NB4 (cell line): ENCODE measurements around the gene PRMT7.

Source experiments
- DNase-seq: peaks from one replicate; pipeline ENCODE4 v3.0.0; 2010; ENCODE audit warnings: low read depth
- H3K4me3 ChIP-seq: one replicate; pipeline ENCODE4 v1.5.1; 2011; ENCODE audit warnings: mild to moderate bottlenecking, low read depth, low read length, moderate library complexity
- MYC ChIP-seq: IDR thresholded peaks from 2 replicates; pipeline ENCODE4 v1.6.1; 2011; ENCODE audit warnings: low read depth, low read length
- POLR2A ChIP-seq: IDR thresholded peaks from 2 replicates; pipeline ENCODE4 v1.6.1; 2011; ENCODE audit warnings: mild to moderate bottlenecking; ENCODE audit not compliant: insufficient read length; ENCODE audit errors: extremely low read depth
- TF ChIP-seq, protein P1 (sequence below): IDR thresholded peaks from one replicate; pipeline ENCODE4 v1.5.1; 2012; ENCODE audit warnings: low read depth, low read length
- TF ChIP-seq, protein P2 (sequence below): IDR thresholded peaks from 2 replicates; pipeline ENCODE4 v1.6.1; 2011; ENCODE audit warnings: low read depth, low read length

The PRMT7 gene

DNA sequence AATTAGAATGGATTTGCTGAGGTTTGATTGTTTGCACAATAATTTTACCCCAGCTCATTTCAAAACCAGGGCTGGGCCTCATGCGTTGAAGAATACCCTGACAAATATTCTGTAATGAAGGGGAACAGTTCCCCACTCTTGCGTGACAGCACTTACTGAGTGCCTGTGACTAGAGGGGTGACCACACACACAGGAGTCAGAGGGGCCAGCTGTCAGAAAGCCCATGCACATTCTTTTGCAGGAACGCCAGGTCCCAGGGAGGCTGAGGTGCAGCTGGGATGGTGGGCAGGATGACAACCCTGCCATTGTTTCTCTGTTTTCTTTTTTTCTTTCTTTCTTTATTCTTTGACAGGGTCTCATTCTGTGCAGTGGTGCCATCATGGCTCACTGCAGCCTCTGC, 92.9 kb downstream of the PRMT7 start:
- H3K4me3 ChIP-seq = no peak overlapping the region
- TF ChIP-seq, protein P1, sequence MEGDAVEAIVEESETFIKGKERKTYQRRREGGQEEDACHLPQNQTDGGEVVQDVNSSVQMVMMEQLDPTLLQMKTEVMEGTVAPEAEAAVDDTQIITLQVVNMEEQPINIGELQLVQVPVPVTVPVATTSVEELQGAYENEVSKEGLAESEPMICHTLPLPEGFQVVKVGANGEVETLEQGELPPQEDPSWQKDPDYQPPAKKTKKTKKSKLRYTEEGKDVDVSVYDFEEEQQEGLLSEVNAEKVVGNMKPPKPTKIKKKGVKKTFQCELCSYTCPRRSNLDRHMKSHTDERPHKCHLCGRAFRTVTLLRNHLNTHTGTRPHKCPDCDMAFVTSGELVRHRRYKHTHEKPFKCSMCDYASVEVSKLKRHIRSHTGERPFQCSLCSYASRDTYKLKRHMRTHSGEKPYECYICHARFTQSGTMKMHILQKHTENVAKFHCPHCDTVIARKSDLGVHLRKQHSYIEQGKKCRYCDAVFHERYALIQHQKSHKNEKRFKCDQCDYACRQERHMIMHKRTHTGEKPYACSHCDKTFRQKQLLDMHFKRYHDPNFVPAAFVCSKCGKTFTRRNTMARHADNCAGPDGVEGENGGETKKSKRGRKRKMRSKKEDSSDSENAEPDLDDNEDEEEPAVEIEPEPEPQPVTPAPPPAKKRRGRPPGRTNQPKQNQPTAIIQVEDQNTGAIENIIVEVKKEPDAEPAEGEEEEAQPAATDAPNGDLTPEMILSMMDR = no peak
- TF ChIP-seq, protein P2, sequence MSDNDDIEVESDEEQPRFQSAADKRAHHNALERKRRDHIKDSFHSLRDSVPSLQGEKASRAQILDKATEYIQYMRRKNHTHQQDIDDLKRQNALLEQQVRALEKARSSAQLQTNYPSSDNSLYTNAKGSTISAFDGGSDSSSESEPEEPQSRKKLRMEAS = no peak
- TF ChIP-seq MYC (no peak), POLR2A (no peak)

DNA sequence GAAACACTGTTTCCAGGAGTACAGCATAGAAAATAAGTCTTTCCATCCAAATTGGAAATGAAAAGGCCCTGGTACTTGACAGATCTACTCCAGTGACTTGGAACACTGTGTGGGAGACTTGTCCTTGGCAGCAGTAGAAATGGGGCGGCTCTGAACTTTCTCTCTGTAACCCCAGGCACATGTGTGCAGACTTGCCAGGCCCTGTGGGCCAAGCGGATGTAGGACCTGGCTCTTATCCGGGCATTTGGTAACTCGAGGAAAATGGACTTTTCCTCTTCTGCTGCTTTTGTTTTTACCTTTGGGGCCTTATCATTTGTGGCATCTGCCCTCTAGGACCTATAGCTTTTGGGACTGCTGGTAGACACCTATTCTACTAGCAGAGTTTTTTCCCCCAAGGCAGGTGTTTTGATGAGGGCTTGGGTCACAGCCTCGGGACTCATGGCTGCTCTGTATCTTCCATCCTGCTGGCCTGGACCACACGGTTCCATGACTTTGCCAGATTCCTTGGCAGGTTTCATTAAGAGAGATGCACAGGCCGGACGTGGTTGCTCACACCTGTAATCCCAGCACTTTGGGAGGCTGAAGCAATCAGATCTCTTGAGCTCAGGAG, 94.0 kb downstream of the PRMT7 start:
- TF ChIP-seq, protein P2 = no peak
- no peak for TF ChIP-seq POLR2A
- TF ChIP-seq, protein P1 = no peak
- TF ChIP-seq MYC = no peak
- DNase-seq = no peak
- H3K4me3 ChIP-seq = no peak overlapping the region

More for the DNA sequence above, 92.9 kb downstream of the PRMT7 start:
- DNase-seq = no peak

DNA sequence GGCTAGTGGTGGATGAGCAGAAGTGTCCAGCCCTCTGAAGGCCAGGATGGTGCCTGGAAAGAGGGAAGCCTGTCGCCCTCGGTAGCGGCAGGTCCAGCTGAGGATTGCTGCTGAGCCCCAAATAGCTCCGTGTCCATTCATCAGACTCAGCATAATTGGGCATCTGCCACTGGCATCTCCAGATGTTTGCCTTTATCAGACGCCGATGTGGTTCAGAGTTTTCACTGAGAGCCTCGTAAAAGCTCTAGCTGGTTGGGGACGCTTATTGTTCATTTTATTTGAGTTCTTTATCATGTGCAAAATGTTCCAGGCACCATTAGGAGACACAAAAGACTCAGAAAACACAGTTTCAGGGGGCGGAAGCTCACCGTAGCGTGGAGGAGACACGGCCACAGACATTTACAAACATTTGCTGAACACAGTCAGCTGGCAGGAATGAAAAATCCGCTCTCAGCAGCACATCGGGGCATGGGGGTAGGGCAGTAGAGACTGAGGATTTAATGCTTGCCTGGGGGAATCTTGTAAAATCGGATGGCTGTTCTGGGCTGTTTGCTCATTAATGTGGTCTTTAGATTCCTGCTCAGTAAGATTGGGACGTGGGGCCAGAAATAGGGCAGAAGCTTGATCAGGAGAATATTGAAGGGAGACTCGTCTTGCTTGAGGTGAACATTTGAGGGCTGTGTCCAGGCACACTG, 95.8 kb downstream of the PRMT7 start:
- no peak overlapping the region for H3K4me3 ChIP-seq
- TF ChIP-seq, protein P2 = no peak
- TF ChIP-seq POLR2A (no peak), MYC (no peak)
- TF ChIP-seq, protein P1 = no peak
- DNase-seq = no peak
